HL-60 (cell line): ENCODE data around the gene ADAMTS17.

Experiments
- CTCF ChIP-seq: IDR thresholded peaks from one replicate; pipeline ENCODE4 v1.5.1; 2011; ENCODE audit warnings: low read length, control low read depth, inconsistent platforms; ENCODE audit not compliant: insufficient read depth
- REST ChIP-seq: IDR thresholded peaks from 2 replicates; pipeline ENCODE4 v1.6.1; 2012; ENCODE audit warnings: low read depth; ENCODE audit not compliant: insufficient replicate concordance

GRCh38 chr15:100218434-100218833 is 123.3 kb downstream of the ADAMTS17 start:
- TF ChIP-seq CTCF = no peak
- no peak for TF ChIP-seq REST
